ENCODE data around the gene ZNF536.

DNA sequence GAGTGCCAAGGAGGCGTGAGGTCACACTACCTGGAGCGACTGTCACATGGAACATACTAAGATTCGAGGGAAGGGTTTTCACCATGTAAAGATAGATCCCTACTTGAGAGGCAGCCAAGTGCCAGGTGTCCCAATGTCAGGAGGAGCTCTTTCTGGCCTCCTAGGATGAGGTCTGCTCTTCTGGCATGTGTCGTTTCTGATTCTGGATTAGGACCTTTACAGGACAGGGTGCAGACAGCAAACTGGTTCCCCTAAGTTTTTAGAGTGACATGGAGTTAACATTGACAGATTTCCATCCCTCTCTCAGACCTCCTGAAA, 75.3 kb downstream of the ZNF536 start:
- TF ChIP-seq CTCF (IDR thresholded peaks at IDR 0.05; ENCODE audit: low read length), result no peak
- no peak for TF ChIP-seq EZH2 (optimal IDR thresholded peaks at IDR 0.05; ENCODE audit: low read depth, low read length)
- TF ChIP-seq EZH2phosphoT487 (IDR thresholded peaks at IDR 0.05; ENCODE audit: low read length), result no peak
